Measurements from ENCODE around the gene KLHDC4. TPM values are rescaled to one million over a fixed set of nuclear protein-coding genes. Genes with fewer than 3 reads are reported as not detected.

Gene KLHDC4
- polyA plus RNA-seq, 2 of the 4 experiments (the other 2 are of a cell fraction): 25.9 to 37.2 TPM

- no peaks in the 10 kb centered on the region for H3K4me1 ChIP-seq
- DNase-seq (ENCODE audit: low read depth in 1 of 2, low spot score in 1 of 2) (no peak), ATAC-seq (peak; percentile 45 to 49; a peak in 5 of 6 replicates), FAIRE-seq (no peak)
- no peak overlapping the region for H3K27ac ChIP-seq
- CTCF ChIA-PET: interaction anchor here (0.6 kb wide), 1 partner anchor 23 kb away, joined by 4 read pairs; no protein-coding TSS in a partner anchor
- no peak overlapping the region for H3K4me2 ChIP-seq
- H3K9me3 ChIP-seq: no peaks in the 10 kb centered on the region
- H3K4me3 ChIP-seq: no peak overlapping the region
- 94% methylated on average over 12 of the region's 12 CpGs for WGBS (ENCODE audit: missing lambda C conversion rate)
- POLR2A ChIA-PET: no interaction called here
- TF ChIP-seq RARB (CRISPR knock-in tag; IDR thresholded peaks at IDR 0.05) (no peak), CEBPB (IDR thresholded peaks at IDR 0.05) (no peak), REST (IDR thresholded peaks at IDR 0.05) (no peak)
These were observed 29.8 kb downstream of the KLHDC4 start for GRCh38 chr16:87736008-87736382.

- 92% methylated on average over 23 of the region's 23 CpGs for WGBS (ENCODE audit: missing lambda C conversion rate)
These were observed 30.3 kb downstream of the KLHDC4 start for GRCh38 chr16:87735270-87736007.

More at GRCh38 chr16:87735270-87736007, 30.3 kb downstream of the KLHDC4 start:
- no peaks in the 10 kb centered on the region for H3K4me1 ChIP-seq
- ChIA-PET CTCF (interaction anchor here (0.5 to 0.7 kb wide), 5 partner anchors 9 to 825 kb away, joined by 3 to 5 read pairs (median 3); no protein-coding TSS in a partner anchor), POLR2A (no interaction called here)
- ATAC-seq: no peak; a peak in 1 of 6 replicates
- no peak for TF ChIP-seq EHF (CRISPR knock-in tag; IDR thresholded peaks at IDR 0.05)
- TF ChIP-seq EP300 (IDR thresholded peaks at IDR 0.05): no peak
- TF ChIP-seq CEBPB (IDR thresholded peaks at IDR 0.05): no peak
- no peak for TF ChIP-seq CTCF (IDR thresholded peaks at IDR 0.05)
- no peak for TF ChIP-seq HDAC2 (IDR thresholded peaks at IDR 0.05)
- TF ChIP-seq BCL3 (IDR thresholded peaks at IDR 0.05): no peak
- no peak for TF ChIP-seq HOXB5 (CRISPR knock-in tag; IDR thresholded peaks at IDR 0.05)
- no peak for TF ChIP-seq NPAS2 (CRISPR knock-in tag; IDR thresholded peaks at IDR 0.05; ENCODE audit: borderline replicate concordance)
- no peak for TF ChIP-seq USF2 (IDR thresholded peaks at IDR 0.05)
- TF ChIP-seq GATA3 (IDR thresholded peaks at IDR 0.05; ENCODE audit: borderline replicate concordance): no peak
- TF ChIP-seq HES2 (IDR thresholded peaks at IDR 0.05): no peak
- TF ChIP-seq FOXS1 (CRISPR knock-in tag; IDR thresholded peaks at IDR 0.05): no peak
- no peak for TF ChIP-seq NFE2L2 (conservative IDR thresholded peaks at IDR 0.05; ENCODE audit: low read length)
- no peak for TF ChIP-seq ELK1 (IDR thresholded peaks at IDR 0.05; ENCODE audit: low read depth, low read length)
- no peak for TF ChIP-seq JUNB (IDR thresholded peaks at IDR 0.05)
- no peak for TF ChIP-seq KDM5A (IDR thresholded peaks at IDR 0.05)
- TF ChIP-seq CBX2 (IDR thresholded peaks at IDR 0.05; ENCODE audit: borderline replicate concordance, low read depth): no peak
- TF ChIP-seq RARB (CRISPR knock-in tag; IDR thresholded peaks at IDR 0.05): no peak
- TF ChIP-seq REST (IDR thresholded peaks at IDR 0.05): no peak
- no peak overlapping the region for H3K4me3 ChIP-seq
- no peaks in the 10 kb centered on the region for H3K9me3 ChIP-seq
- no peak overlapping the region for H3K4me2 ChIP-seq
- no peak overlapping the region for H3K27ac ChIP-seq
- no peak for FAIRE-seq
- DNase-seq (ENCODE audit: low read depth in 1 of 2, low spot score in 1 of 2): no peak
